Medulla oblongata (tissue), 1 donor: ENCODE results near the gene DISC1.
"Not testable (repeated sequence)": the region's sequence is repeated elsewhere in the genome, so short reads cannot be mapped to it uniquely, and the experiment has no call there.

Experiments
- DNase-seq: peaks from one replicate; pipeline ENCODE4 v3.0.0-alpha.2; 2015; ENCODE audit errors: extremely low spot score

DISC1 gene

GRCh38 chr1:231893400-231894102 lies 267.0 kb downstream of the DISC1 start:
- DNase-seq, result no peak

GRCh38 chr1:231896806-231897205 lies 270.2 kb downstream of the DISC1 start:
- no peak for DNase-seq

- no peak for DNase-seq
These were observed 272.5 kb downstream of the DISC1 start for GRCh38 chr1:231899046-231899445.

- no peak for DNase-seq
These were observed 273.3 kb downstream of the DISC1 start for GRCh38 chr1:231899713-231900435.

GRCh38 chr1:231903586-231904081 lies 277.0 kb downstream of the DISC1 start:
- no peak for DNase-seq

GRCh38 chr1:231907310-231907709 lies 280.7 kb downstream of the DISC1 start:
- not testable (repeated sequence) for DNase-seq

- peak; percentile 22 for DNase-seq
These were observed 286.9 kb downstream of the DISC1 start for GRCh38 chr1:231913493-231913892.

GRCh38 chr1:231918239-231919015 lies 291.8 kb downstream of the DISC1 start:
- DNase-seq, result no peak

GRCh38 chr1:231919239-231919885 lies 292.8 kb downstream of the DISC1 start:
- no peak for DNase-seq

GRCh38 chr1:231919886-231920285 lies 293.3 kb downstream of the DISC1 start:
- no peak for DNase-seq

- DNase-seq, result no peak
These were observed 295.2 kb downstream of the DISC1 start for GRCh38 chr1:231921646-231922345.

GRCh38 chr1:231923491-231924041 lies 297.0 kb downstream of the DISC1 start:
- DNase-seq, result peak; percentile 26

GRCh38 chr1:231924180-231924579 lies 297.6 kb downstream of the DISC1 start:
- peak; percentile 44 for DNase-seq

GRCh38 chr1:231925864-231926263 lies 299.3 kb downstream of the DISC1 start:
- DNase-seq, result no peak

- DNase-seq, result no peak
These were observed 299.8 kb downstream of the DISC1 start for GRCh38 chr1:231926340-231926739.

- no peak for DNase-seq
These were observed 300.3 kb downstream of the DISC1 start for GRCh38 chr1:231926933-231927332.

- DNase-seq, result no peak
These were observed 300.8 kb downstream of the DISC1 start for GRCh38 chr1:231927431-231927830.

GRCh38 chr1:231929311-231929710 lies 302.7 kb downstream of the DISC1 start:
- no peak for DNase-seq

GRCh38 chr1:231930257-231930947 lies 303.8 kb downstream of the DISC1 start:
- no peak for DNase-seq

GRCh38 chr1:231931146-231931545 lies 304.6 kb downstream of the DISC1 start:
- DNase-seq, result no peak
